Adipocyte (in vitro differentiated cells): ENCODE data around the gene SLC23A1.
"Not testable (repeated sequence)": the region's sequence is repeated elsewhere in the genome, so short reads cannot be mapped to it uniquely, and the experiment has no call there.

Source experiments
- DNase-seq: peaks from one replicate; pipeline ENCODE4 v3.0.0-alpha.2; 2015; ENCODE audit warnings: low read depth
- H3K27me3 ChIP-seq: replicated peaks from 2 replicates; pipeline ENCODE4 v1.7.0; 2013; ENCODE audit warnings: mild to moderate bottlenecking, low read length, moderate library complexity; ENCODE audit not compliant: control insufficient read depth, insufficient read depth
- H3K36me3 ChIP-seq: 2 replicates; pipeline ENCODE4 v1.7.0; 2013; ENCODE audit warnings: low read length, mild to moderate bottlenecking, moderate library complexity; ENCODE audit not compliant: control insufficient read depth, insufficient read depth, severe bottlenecking
- H3K4me1 ChIP-seq: 2 replicates; pipeline ENCODE4 v1.7.0; 2013; ENCODE audit warnings: mild to moderate bottlenecking, low read length, moderate library complexity; ENCODE audit not compliant: control insufficient read depth, insufficient read depth
- H3K4me3 ChIP-seq: 2 replicates; pipeline ENCODE4 v1.7.0; 2013; ENCODE audit warnings: mild to moderate bottlenecking, low read length, moderate library complexity
- H3K9ac ChIP-seq: 2 replicates; pipeline ENCODE4 v1.7.0; 2013; ENCODE audit warnings: mild to moderate bottlenecking, low read length, moderate library complexity
- H3K9me3 ChIP-seq: 2 replicates; pipeline ENCODE4 v1.7.0; 2013; ENCODE audit warnings: mild to moderate bottlenecking, low read length, moderate library complexity; ENCODE audit not compliant: control insufficient read depth

SLC23A1 gene

GRCh38 chr5:139415221-139415861 is 32.2 kb upstream of the SLC23A1 start:
- Histone ChIP-seq H3K9ac (no peak overlapping the region), H3K4me3 (no peak overlapping the region), H3K36me3 (peaks cover 3% of the 10 kb centered on the region), H3K27me3 (no peaks in the 10 kb centered on the region), H3K4me1 (peaks cover 11% of the 10 kb centered on the region), H3K9me3 (no peaks in the 10 kb centered on the region)
- DNase-seq, result no peak

GRCh38 chr5:139414581-139415130 is 31.6 kb upstream of the SLC23A1 start:
- no peaks in the 10 kb centered on the region for H3K27me3 ChIP-seq
- H3K9me3 ChIP-seq, result no peaks in the 10 kb centered on the region
- H3K4me3 ChIP-seq, result no peak overlapping the region
- H3K4me1 ChIP-seq, result peaks cover 13% of the 10 kb centered on the region
- no peaks in the 10 kb centered on the region for H3K36me3 ChIP-seq
- no peak for DNase-seq
- no peak overlapping the region for H3K9ac ChIP-seq

- no peaks in the 10 kb centered on the region for H3K27me3 ChIP-seq
- no peak overlapping the region for H3K4me3 ChIP-seq
- no peak overlapping the region for H3K9ac ChIP-seq
- no peaks in the 10 kb centered on the region for H3K36me3 ChIP-seq
- peaks cover 13% of the 10 kb centered on the region for H3K4me1 ChIP-seq
- H3K9me3 ChIP-seq, result no peaks in the 10 kb centered on the region
- DNase-seq, result no peak
Measured at GRCh38 chr5:139413963-139414362, 30.9 kb upstream of the SLC23A1 start.

GRCh38 chr5:139413153-139413552 is 30.1 kb upstream of the SLC23A1 start:
- H3K9me3 ChIP-seq, result no peaks in the 10 kb centered on the region
- no peaks in the 10 kb centered on the region for H3K27me3 ChIP-seq
- no peaks in the 10 kb centered on the region for H3K36me3 ChIP-seq
- DNase-seq, result no peak
- H3K4me3 ChIP-seq, result no peak overlapping the region
- no peak overlapping the region for H3K9ac ChIP-seq
- H3K4me1 ChIP-seq, result peaks cover 13% of the 10 kb centered on the region

- Histone ChIP-seq H3K4me3 (no peak overlapping the region), H3K36me3 (no peaks in the 10 kb centered on the region), H3K4me1 (peaks cover 13% of the 10 kb centered on the region), H3K9me3 (no peaks in the 10 kb centered on the region), H3K27me3 (no peaks in the 10 kb centered on the region), H3K9ac (peak overlapping the region; percentile 62)
- no peak for DNase-seq
Measured at GRCh38 chr5:139410993-139411828, 28.1 kb upstream of the SLC23A1 start.

GRCh38 chr5:139410121-139410992 is 27.3 kb upstream of the SLC23A1 start:
- peak overlapping the region; percentile 62 for H3K9ac ChIP-seq
- H3K36me3 ChIP-seq, result no peaks in the 10 kb centered on the region
- peaks cover 13% of the 10 kb centered on the region for H3K4me1 ChIP-seq
- no peaks in the 10 kb centered on the region for H3K27me3 ChIP-seq
- H3K9me3 ChIP-seq, result no peaks in the 10 kb centered on the region
- H3K4me3 ChIP-seq, result no peak overlapping the region
- peak; percentile 3 for DNase-seq

- DNase-seq, H3K27me3 ChIP-seq, H3K36me3 ChIP-seq, H3K9me3 ChIP-seq, H3K4me3 ChIP-seq, H3K9ac ChIP-seq: not testable (repeated sequence)
- H3K4me1 ChIP-seq, result peaks cover 13% of the 10 kb centered on the region
Measured at GRCh38 chr5:139409116-139409515, 26.0 kb upstream of the SLC23A1 start.

GRCh38 chr5:139408191-139408590 is 25.1 kb upstream of the SLC23A1 start:
- no peak overlapping the region for H3K9ac ChIP-seq

GRCh38 chr5:139407517-139407916 is 24.4 kb upstream of the SLC23A1 start:
- H3K4me3 ChIP-seq, result no peak overlapping the region
- H3K4me1 ChIP-seq, result peaks cover 20% of the 10 kb centered on the region
- no peak overlapping the region for H3K9ac ChIP-seq
- DNase-seq, result no peak
- H3K9me3 ChIP-seq, result no peaks in the 10 kb centered on the region
- no peaks in the 10 kb centered on the region for H3K36me3 ChIP-seq
- no peaks in the 10 kb centered on the region for H3K27me3 ChIP-seq

More at GRCh38 chr5:139408191-139408590, 25.1 kb upstream of the SLC23A1 start:
- Histone ChIP-seq H3K27me3 (no peaks in the 10 kb centered on the region), H3K4me3 (no peak overlapping the region), H3K9me3 (no peaks in the 10 kb centered on the region), H3K36me3 (no peaks in the 10 kb centered on the region), H3K4me1 (peaks cover 16% of the 10 kb centered on the region)
- DNase-seq, result no peak

- peaks cover 20% of the 10 kb centered on the region for H3K4me1 ChIP-seq
- no peak overlapping the region for H3K4me3 ChIP-seq
- no peaks in the 10 kb centered on the region for H3K36me3 ChIP-seq
- DNase-seq, result no peak
- no peaks in the 10 kb centered on the region for H3K9me3 ChIP-seq
- H3K27me3 ChIP-seq, result no peaks in the 10 kb centered on the region
- no peak overlapping the region for H3K9ac ChIP-seq
Measured at GRCh38 chr5:139406963-139407362, 23.9 kb upstream of the SLC23A1 start.

GRCh38 chr5:139404484-139404840 is 21.4 kb upstream of the SLC23A1 start:
- H3K4me3 ChIP-seq, result peak overlapping the region; percentile 80
- peak overlapping the region; percentile 81 for H3K9ac ChIP-seq
- no peak for DNase-seq
- no peaks in the 10 kb centered on the region for H3K9me3 ChIP-seq
- H3K27me3 ChIP-seq, result no peaks in the 10 kb centered on the region
- H3K36me3 ChIP-seq, result no peaks in the 10 kb centered on the region
- peaks cover 7% of the 10 kb centered on the region for H3K4me1 ChIP-seq
